Measurements from ENCODE around the gene VIPAS39.

The VIPAS39 gene

DNA sequence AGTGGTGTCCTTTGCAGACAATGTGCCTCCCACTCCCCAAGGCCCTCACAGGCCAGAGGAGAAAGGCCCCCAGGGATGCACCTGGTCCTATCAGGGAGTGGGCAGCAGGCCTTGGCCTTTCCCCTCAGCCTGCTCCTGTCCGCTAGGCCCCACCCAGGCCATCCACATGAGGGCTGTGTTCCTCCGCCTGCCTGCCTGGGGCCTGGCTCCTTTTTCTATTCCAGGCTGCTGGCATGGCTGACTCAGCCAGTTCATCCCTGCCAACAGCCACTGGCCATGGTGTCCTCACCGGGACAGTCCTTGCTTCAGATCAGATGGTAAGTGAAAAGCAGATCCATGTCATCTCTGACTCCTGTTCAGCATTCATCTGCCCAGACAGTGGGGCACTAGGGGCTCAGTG is 27.9 kb upstream of the VIPAS39 start:
- in situ Hi-C loops (cut with MboI; ENCODE audit: low sequenced_read_pairs, unreplicated experiment): no loop called here

DNA sequence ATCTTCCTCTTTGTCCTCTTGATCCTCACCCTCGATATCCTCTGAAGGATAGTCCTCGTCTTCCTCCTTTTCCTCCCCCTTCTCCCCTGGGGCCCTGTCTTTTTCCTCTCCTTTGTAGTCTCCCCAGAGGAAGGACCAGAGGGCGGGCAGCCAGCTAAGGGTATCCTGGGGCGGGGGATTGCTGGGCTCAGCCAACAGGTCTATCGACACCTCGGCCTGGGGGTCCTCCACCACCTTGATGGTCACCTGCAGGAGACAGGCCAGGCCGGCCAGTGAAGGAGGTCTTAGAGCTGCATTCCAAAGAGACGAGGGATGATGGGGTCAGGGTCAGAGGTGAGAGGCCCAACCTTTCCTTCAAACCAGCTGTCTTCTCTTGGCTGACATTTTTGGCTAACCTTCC is 25.0 kb upstream of the VIPAS39 start:
- TF ChIP-seq, protein P1, sequence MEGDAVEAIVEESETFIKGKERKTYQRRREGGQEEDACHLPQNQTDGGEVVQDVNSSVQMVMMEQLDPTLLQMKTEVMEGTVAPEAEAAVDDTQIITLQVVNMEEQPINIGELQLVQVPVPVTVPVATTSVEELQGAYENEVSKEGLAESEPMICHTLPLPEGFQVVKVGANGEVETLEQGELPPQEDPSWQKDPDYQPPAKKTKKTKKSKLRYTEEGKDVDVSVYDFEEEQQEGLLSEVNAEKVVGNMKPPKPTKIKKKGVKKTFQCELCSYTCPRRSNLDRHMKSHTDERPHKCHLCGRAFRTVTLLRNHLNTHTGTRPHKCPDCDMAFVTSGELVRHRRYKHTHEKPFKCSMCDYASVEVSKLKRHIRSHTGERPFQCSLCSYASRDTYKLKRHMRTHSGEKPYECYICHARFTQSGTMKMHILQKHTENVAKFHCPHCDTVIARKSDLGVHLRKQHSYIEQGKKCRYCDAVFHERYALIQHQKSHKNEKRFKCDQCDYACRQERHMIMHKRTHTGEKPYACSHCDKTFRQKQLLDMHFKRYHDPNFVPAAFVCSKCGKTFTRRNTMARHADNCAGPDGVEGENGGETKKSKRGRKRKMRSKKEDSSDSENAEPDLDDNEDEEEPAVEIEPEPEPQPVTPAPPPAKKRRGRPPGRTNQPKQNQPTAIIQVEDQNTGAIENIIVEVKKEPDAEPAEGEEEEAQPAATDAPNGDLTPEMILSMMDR (IDR thresholded peaks at IDR 0.05; ENCODE audit: borderline replicate concordance, control extremely low read depth, extremely low read depth, insufficient read depth, missing control alignments): no peak
- no peak for DNase-seq (ENCODE audit: low spot score)
- in situ Hi-C loops (cut with MboI; ENCODE audit: low sequenced_read_pairs, unreplicated experiment): no loop called here

More for the DNA sequence above, 27.9 kb upstream of the VIPAS39 start:
- TF ChIP-seq, protein P1 (IDR thresholded peaks at IDR 0.05; ENCODE audit: borderline replicate concordance, control extremely low read depth, extremely low read depth, insufficient read depth, missing control alignments): no peak
- peak; percentile 14 for DNase-seq (ENCODE audit: low spot score)

DNA sequence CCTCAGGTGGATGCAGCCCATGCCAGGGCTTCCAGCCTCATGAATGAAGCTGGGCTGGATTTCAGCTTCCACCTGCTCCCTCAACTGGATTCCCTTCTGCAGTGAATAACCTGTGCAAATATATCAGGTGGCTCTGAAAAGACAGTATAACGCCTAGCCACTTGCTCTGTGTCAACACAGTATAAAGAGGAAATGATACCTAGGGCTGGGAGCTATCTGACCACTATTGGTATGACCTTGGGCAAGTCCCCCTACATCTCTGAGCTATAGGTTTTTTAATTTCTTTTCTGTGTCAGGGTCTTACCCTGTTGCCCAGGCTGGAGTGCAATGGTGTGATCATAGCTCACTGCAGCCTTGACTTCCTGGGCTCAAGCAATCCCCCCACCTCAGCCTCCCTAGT is 21.4 kb upstream of the VIPAS39 start:
- in situ Hi-C loops (cut with MboI; ENCODE audit: low sequenced_read_pairs, unreplicated experiment): no loop called here
- TF ChIP-seq, protein P1 (IDR thresholded peaks at IDR 0.05; ENCODE audit: borderline replicate concordance, control extremely low read depth, extremely low read depth, insufficient read depth, missing control alignments): no peak
- DNase-seq (ENCODE audit: low spot score): peak; percentile 76

DNA sequence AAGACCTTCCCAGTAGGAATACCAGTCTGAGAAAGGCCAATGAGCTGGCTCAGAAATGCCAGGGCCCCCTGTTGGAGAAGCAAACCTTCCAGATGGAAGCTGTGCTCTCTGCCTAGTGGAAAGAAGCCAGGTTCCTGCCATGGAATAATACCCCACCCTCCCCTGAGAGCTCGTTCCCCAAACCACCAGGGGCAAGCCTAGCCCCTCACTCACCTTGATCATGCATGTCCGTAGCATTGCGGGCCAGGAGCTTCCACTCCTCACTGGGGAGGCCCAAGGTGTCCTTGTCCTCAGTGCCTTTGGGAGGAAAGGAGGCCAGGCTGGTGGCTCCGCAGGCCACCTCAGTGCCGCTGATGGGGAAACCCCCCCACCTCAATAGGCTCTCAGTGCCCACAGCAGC is 20.6 kb upstream of the VIPAS39 start:
- in situ Hi-C loops (cut with MboI; ENCODE audit: low sequenced_read_pairs, unreplicated experiment): no loop called here
- DNase-seq (ENCODE audit: low spot score): no peak

DNA sequence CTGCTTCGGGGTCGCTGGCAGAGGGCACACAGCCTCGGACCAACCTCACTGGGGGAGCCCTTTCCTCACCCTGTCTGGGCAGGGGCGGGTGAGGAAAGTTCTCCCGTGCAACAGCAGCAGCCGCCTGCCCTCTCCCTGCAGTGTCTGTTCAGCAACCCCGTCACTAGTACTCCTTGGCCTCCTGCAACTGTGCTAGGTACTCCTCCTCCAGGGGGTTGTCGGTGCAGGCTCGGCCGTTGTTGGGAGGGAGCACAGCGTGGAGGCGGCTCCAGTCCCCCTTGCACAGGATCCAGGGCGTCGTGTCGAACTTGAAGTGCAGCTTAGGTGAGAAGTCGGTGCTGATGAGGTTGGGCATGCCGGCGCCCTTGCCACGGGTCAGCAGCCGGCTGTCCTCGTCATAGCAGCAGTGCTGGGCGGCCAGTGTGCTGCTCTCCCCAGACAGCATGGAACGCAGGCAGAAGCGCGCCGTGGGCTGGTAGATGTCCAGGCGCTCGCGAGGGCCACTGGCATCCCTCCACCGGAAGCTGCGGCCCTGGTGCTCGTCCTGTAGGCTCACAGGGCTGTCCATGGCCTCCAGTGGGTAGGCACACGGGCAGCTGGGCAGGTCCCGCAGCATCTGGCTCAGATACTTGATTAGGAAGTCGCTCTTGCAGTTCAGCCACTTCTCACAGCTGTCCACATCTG is 18.2 kb upstream of the VIPAS39 start:
- in situ Hi-C loops (cut with MboI; ENCODE audit: low sequenced_read_pairs, unreplicated experiment): no loop called here
- peak; percentile 17 for DNase-seq (ENCODE audit: low spot score)
- TF ChIP-seq, protein P1 (IDR thresholded peaks at IDR 0.05; ENCODE audit: borderline replicate concordance, control extremely low read depth, extremely low read depth, insufficient read depth, missing control alignments): no peak

More for the DNA sequence above, 20.6 kb upstream of the VIPAS39 start:
- TF ChIP-seq, protein P1 (IDR thresholded peaks at IDR 0.05; ENCODE audit: borderline replicate concordance, control extremely low read depth, extremely low read depth, insufficient read depth, missing control alignments): no peak

DNA sequence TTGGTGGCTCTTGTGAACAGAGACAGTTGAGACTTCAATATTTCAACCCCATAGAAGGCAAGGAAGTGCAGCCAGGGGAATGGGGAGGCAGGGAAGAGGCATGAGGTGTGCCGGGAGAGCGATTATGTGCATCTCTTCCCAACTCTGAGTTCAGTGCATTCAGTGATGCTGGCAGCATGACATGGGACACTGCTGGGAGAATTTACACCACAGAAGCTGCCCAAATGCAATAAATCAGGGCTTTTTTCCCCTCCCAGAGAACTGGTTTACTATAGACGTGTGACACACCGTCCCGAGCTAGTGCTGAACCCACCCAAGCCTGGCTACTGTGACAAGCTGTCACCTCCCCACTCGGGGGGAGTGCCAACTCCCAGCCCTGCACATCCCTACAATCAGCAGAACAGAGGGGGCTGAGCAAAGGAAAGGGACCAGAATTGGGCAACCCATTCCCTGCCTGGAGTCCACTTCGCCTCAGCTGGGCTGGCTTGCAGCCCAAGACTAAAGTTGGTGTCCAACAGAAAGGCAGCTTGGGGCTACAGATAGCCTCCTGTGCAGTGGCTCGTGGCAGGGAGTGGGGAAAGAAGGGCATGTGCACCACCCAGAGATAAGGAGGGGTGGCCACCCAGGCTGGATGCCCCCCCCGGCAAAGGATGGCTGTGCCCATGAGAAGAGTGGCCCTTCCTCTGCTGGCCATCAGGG is 17.2 kb upstream of the VIPAS39 start:
- in situ Hi-C loops (cut with MboI; ENCODE audit: low sequenced_read_pairs, unreplicated experiment): loop anchor here (25.0 kb wide), 1 partner anchor 338 kb away; the partner anchor contains the start of gene ADCK1
- DNase-seq (ENCODE audit: low spot score): no peak
- TF ChIP-seq, protein P1 (IDR thresholded peaks at IDR 0.05; ENCODE audit: borderline replicate concordance, control extremely low read depth, extremely low read depth, insufficient read depth, missing control alignments): no peak
